ENCODE measurements around the gene ZRANB3. TPM values are rescaled to one million over a fixed set of nuclear protein-coding genes. Genes with fewer than 3 reads are reported as not detected.

The ZRANB3 gene
- total and polyA plus RNA-seq, 10 of the 15 experiments (the other 5 are each of a cell fraction or from before 2014, with no cell fraction given) = 5.6 to 11.4 (median 9.9) TPM

DNA sequence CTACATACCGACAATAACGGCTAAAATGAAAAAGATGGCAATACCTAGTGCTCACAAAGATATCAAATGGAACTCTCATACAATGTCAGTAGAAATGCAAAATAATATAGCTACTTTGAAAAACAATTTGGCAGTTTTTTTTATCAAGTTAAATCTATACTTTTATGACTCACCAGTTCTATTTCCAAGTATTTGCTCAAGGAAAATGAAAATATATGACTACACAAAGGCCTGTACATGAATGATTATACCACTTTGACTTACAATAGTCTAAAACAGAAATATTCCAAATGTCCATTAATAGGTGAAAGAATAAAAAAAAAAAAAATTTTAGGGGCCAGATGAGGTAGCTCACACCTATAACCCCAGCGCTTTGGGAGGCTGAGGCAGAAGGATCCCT is 219.8 kb downstream of the ZRANB3 start:
- H4K20me1 ChIP-seq (ENCODE audit: control insufficient read depth, insufficient read depth) = no peaks in the 10 kb centered on the region
- H3K79me2 ChIP-seq (ENCODE audit: control insufficient read depth, insufficient read depth, low read length) = no peaks in the 10 kb centered on the region
- no peak for DNase-seq (ENCODE audit: low read depth, low spot score)
- H3K27me3 ChIP-seq (replicated peaks in 1 of 2; ENCODE audit: control insufficient read depth in 2 of 2, insufficient read depth in 2 of 2, low read length in 1 of 2) = no peaks in the 10 kb centered on the region
- RAD21 ChIA-PET (ENCODE audit: unreplicated experiment) = no interaction called here
- no peak overlapping the region for H2AFZ ChIP-seq (ENCODE audit: control insufficient read depth, low read depth, low read length)
- in situ Hi-C loops (cut with MboI) (no loop called here), intact Hi-C loops (cut with micrococcal nuclease; ENCODE audit: unreplicated experiment) (no loop called here)
- no peak for ATAC-seq
- no peaks in the 10 kb centered on the region for H3K36me3 ChIP-seq (ENCODE audit: control insufficient read depth in 2 of 2, insufficient read depth in 2 of 2, low read length in 1 of 2)
- WGBS (ENCODE audit: insufficient coverage, insufficient replicate concordance, low lambda C conversion rate, missing lambda C conversion rate) = 100% methylated on average over 3 of the region's 3 CpGs
- H3K9me3 ChIP-seq (replicated peaks; ENCODE audit: control insufficient read depth, insufficient read depth, low read length) = 0 out of 3 replicates have a peak, but pooled peaks cover 2% of the 10 kb centered on the region
- POLR2A ChIA-PET = no interaction called here
- CTCF ChIA-PET = no interaction called here
- H3K4me2 ChIP-seq (ENCODE audit: control insufficient read depth, insufficient read depth) = no peak overlapping the region
- BruUV-seq (replicated peaks) = no TSS peak
- no peak overlapping the region for H3K4me3 ChIP-seq
- no peak overlapping the region for H3K9ac ChIP-seq (ENCODE audit: control insufficient read depth, insufficient read depth, low read length)
- no peaks in the 10 kb centered on the region for H3K4me1 ChIP-seq (ENCODE audit: control insufficient read depth, insufficient read depth, low read length)
- no peak overlapping the region for H3K27ac ChIP-seq (ENCODE audit: control insufficient read depth, insufficient read depth)
- no peak for FAIRE-seq
- TF ChIP-seq, protein P1, sequence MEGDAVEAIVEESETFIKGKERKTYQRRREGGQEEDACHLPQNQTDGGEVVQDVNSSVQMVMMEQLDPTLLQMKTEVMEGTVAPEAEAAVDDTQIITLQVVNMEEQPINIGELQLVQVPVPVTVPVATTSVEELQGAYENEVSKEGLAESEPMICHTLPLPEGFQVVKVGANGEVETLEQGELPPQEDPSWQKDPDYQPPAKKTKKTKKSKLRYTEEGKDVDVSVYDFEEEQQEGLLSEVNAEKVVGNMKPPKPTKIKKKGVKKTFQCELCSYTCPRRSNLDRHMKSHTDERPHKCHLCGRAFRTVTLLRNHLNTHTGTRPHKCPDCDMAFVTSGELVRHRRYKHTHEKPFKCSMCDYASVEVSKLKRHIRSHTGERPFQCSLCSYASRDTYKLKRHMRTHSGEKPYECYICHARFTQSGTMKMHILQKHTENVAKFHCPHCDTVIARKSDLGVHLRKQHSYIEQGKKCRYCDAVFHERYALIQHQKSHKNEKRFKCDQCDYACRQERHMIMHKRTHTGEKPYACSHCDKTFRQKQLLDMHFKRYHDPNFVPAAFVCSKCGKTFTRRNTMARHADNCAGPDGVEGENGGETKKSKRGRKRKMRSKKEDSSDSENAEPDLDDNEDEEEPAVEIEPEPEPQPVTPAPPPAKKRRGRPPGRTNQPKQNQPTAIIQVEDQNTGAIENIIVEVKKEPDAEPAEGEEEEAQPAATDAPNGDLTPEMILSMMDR (IDR thresholded peaks at IDR 0.05 in 2 of 3, conservative IDR thresholded peaks at IDR 0.05 in 1 of 3; ENCODE audit: control insufficient read depth in 2 of 3, extremely low read depth in 1 of 3, insufficient read depth in 1 of 3, low read depth in 3 of 3, low read length in 3 of 3) = no peak
- no peak for TF ChIP-seq JUND (IDR thresholded peaks at IDR 0.05; ENCODE audit: low read depth, low read length)
- no peak for TF ChIP-seq NFIC (IDR thresholded peaks at IDR 0.05; ENCODE audit: low read depth, low read length)
- no peak for TF ChIP-seq ZBTB11 (CRISPR knock-in tag; IDR thresholded peaks at IDR 0.05)
- TF ChIP-seq, protein P2, sequence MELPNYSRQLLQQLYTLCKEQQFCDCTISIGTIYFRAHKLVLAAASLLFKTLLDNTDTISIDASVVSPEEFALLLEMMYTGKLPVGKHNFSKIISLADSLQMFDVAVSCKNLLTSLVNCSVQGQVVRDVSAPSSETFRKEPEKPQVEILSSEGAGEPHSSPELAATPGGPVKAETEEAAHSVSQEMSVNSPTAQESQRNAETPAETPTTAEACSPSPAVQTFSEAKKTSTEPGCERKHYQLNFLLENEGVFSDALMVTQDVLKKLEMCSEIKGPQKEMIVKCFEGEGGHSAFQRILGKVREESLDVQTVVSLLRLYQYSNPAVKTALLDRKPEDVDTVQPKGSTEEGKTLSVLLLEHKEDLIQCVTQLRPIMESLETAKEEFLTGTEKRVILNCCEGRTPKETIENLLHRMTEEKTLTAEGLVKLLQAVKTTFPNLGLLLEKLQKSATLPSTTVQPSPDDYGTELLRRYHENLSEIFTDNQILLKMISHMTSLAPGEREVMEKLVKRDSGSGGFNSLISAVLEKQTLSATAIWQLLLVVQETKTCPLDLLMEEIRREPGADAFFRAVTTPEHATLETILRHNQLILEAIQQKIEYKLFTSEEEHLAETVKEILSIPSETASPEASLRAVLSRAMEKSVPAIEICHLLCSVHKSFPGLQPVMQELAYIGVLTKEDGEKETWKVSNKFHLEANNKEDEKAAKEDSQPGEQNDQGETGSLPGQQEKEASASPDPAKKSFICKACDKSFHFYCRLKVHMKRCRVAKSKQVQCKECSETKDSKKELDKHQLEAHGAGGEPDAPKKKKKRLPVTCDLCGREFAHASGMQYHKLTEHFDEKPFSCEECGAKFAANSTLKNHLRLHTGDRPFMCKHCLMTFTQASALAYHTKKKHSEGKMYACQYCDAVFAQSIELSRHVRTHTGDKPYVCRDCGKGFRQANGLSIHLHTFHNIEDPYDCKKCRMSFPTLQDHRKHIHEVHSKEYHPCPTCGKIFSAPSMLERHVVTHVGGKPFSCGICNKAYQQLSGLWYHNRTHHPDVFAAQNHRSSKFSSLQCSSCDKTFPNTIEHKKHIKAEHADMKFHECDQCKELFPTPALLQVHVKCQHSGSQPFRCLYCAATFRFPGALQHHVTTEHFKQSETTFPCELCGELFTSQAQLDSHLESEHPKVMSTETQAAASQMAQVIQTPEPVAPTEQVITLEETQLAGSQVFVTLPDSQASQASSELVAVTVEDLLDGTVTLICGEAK (IDR thresholded peaks at IDR 0.05; ENCODE audit: borderline replicate concordance) = no peak
- TF ChIP-seq BCL3 (IDR thresholded peaks at IDR 0.05; ENCODE audit: borderline replicate concordance, insufficient read depth, low read depth, low read length, poor library complexity, severe bottlenecking) = no peak
- no peak for TF ChIP-seq BACH1 (IDR thresholded peaks at IDR 0.05; ENCODE audit: borderline replicate concordance)
- TF ChIP-seq POU2F2 (IDR thresholded peaks at IDR 0.05; ENCODE audit: borderline replicate concordance, low read depth, low read length) = no peak
- SMC1A ChIA-PET (ENCODE audit: uncharacterized antibody, unreplicated experiment) = no interaction called here

Measured in GM12878 (cell line).